RKO (cell line): ENCODE data around the gene EBLN2.
A peak's percentile ranks its signal among the peaks of the same experiment; 100 is the strongest.
"Not testable (repeated sequence)": the region's sequence is repeated elsewhere in the genome, so short reads cannot be mapped to it uniquely, and the experiment has no call there.

ENCODE experiments used
- DNase-seq: peaks from one replicate; pipeline ENCODE4 v3.0.0-alpha.2; 2016; ENCODE audit warnings: low spot score

Gene EBLN2

DNA sequence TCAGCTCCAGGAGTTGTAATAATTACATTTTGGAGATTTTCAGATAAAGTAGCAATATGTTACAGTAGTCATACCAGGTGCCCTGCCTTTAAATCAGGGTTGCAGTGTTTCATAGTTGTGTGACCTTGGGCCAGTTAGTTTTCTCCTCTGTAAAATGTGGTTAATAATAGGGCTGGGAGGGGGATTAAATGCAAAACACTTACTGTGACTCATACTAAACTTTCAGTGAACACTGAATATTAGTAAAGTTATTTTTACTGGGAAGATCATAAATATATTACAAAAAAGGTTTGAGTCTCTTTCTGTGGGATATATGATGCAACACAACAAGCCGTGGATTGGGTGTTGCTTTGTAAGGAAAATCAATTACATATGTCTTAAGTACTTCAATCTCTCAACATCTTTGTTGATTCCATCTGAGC, 1.1 kb upstream of the EBLN2 start:
- no peak for DNase-seq

DNA sequence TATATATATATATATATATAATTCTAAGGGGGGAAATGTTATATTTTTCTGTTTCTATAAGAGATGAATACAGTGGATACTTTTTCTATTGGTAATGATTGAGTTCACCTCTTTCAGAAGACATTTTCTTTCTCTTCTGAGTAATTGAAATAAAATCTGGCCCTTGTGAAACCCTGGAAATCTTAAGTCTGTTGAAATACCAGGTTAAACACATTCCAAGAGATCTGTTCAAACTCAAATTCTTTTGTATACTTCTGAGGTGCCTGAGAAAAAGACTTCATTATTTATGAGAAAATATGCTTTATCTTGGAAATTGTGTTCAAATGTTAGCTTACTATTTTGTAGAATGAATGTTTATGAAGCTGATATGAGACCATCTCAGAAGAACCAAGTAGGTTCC, 4.8 kb downstream of the EBLN2 start:
- not testable (repeated sequence) for DNase-seq

DNA sequence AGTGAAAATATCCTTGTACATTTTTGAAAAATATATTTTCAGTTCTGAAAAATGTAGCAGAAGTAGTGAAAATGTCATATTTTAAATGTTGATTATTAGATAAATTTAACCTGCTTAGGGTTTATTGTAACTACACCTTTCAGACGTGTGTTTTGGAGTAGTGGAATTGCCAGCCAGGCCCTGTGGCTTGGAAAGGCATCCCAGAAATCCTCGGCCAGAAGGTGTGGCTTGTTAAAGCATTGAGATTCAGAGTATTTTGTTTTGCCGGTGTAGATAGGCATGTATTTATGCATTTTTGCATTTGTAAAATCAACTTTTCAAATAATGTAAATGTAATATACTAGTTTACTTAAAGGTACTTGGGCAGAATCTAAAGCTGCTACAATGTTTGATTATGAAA, 7.0 kb downstream of the EBLN2 start:
- no peak for DNase-seq

DNA sequence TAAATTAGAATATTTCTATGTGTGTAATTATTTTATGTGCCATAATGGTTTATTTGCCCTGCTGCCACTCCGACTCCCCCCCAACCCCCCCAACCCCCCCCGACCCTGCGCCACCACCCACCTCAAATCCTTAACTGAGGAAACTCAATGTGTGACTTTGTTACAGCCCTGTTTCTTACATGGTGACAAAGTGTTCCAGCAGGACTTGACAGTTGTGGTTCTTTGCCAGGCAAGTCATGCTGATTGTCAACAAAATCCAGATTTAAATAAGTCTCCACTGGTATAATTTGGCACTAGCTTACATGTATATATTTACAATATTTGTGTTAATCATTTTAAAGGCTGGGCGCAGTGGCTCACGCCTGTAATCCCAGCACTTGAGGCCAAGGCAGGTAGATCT, 7.7 kb downstream of the EBLN2 start:
- DNase-seq = no peak

DNA sequence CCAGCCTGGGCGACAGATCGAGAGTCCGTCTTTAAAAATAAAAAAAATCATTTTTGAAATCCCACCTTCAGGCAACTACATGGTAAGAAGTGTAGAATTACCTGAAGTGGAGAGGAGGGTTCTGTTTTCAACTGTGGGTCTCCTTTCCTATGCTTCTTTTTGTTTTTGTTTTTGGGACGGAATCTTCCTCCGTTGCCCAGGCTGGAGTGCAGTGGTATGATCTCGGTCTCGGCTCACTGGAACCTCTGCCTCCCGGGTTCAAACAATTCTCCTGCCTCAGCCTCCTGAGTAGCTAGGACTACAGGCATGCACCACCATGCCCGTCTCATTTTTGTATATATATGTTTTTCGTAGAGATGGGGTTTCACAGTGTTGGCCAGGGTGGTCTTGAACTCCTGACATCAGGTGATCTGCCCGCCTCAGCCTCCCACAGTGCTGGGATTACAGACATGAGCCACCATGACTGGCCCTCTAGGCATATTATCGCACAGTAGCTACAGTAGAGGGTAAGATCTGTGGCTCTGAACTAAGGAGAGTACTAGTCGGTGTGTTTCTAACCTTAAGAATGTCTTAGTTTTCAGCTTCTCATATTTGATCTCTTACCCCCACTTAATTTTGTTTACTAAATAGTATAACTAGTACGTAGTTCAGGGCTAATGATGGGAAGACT, 8.5 kb downstream of the EBLN2 start:
- no peak for DNase-seq

DNA sequence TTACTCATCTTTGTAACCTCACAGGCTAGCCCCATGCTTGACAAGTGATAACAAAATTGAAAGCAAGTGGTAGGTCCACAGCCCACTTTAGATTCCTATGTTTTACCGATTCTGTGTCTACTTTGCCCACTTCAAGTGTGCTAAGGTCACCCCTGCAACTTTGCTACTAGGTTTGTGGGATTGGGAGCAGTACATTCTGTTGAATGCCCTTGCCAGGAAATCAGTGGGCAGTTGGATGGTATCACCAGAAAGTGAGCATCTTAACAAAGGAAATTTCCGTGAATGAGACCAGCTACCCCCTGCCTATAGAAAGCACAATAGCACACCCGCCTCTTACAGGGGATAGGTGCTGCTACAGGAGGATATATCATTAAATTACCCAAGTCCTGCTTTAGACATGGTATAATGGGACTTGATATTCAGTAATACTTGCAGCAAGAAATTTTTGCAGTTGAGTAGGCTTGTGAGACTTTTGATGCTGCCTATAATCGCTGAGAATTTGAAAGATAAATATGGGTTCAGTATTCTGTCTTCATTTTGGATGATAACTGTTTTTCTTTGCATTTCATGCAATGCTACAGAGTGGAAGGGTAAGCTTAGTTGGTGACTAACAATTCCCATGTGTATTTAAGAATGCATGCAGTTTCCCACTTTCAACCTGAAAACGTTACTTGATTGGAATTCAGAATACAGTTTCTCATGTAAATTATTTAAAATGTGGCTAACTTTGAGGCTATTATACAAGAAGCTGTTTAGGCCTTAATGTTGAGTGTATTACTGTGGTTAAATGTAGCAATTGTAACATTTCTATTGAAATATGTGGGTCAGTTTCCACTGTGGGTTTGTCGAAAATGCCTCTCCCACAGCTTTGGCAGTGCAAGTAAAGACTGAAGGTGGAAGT, 9.5 kb downstream of the EBLN2 start:
- DNase-seq = no peak

DNA sequence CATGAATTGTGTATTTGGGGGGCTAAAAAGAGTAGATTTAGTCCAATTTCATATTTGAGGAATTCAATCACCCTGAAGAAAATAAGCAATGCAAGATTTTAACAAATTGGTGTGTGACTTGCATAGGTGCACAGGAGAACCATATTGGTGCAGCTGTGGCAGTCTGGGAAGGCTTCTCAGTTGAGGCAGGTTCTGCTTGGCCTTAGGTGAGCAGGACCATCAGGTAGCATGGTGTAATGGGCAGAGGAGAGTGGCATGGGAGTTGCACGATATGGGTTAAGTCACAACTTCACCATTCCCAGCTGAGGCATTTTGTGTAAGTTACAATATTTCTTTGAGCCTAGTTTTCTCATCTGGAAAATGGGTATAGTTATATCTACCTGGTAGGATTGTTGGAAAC, 10.5 kb downstream of the EBLN2 start:
- DNase-seq = no peak

DNA sequence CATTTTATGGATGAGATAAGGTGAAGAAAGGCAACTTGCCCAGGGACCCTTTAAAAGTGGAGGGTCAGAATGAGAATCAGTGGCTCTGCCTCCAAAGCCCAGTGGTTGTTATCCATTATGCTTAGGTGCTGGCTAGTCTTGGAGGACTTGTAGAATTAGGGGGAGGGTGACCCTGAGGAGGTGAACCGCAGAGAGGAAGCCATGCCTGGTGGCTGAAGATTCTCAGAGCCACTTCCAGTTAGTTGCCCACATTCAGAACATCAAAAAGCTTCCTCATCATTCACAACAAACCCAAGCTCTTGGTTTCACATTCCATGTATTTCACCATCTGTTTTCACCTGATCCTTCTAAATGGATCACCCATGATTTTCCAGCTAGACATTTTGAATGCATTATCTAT, 11.2 kb downstream of the EBLN2 start:
- DNase-seq = no peak

DNA sequence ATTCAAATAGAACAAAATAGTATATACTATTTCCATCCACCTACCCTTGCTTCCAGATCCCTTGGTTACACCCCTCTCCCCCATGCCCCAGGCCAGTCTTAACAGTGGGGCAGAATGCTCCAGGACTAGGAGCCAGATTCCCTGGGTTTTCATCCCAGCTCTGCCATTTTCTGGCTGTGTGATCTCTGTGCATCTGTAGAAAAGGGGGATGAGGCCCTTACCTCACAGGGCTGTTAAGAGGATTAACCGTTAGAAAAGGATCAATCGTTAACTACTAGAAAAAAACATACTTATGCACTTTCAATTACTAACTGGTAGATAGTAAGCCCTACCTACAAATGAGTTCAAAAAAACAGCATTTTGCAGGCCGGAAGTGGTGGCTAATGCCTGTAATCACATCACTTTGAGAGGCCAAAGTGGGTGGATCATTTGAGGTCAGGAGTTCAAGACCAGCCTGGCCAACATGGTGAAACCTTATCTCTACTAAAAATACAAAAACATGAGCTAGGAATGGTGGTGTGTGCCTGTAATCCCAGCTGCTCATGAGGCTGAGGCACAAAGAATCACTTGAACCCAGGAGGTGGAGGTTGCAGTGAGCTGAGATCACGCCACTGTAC, 11.7 kb downstream of the EBLN2 start:
- no peak for DNase-seq

DNA sequence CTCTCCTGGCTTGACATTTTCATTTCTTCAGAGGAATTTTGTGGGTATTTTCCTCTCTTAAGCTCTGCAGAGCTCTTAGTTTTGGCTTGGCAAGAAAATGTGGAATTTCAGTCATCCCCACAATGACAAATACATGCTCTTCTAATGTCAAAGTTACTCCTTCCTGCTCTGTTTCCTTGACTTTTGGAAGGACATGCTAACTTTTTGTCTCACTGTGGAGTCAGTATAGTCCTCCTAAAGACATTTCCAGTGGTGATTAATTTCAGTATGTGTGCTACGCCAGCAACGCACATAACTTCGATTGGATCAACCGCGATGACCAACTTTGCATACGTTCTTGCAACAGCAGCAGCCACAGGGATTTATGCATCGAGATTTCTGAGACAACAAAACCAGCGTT, 13.3 kb downstream of the EBLN2 start:
- DNase-seq = no peak

DNA sequence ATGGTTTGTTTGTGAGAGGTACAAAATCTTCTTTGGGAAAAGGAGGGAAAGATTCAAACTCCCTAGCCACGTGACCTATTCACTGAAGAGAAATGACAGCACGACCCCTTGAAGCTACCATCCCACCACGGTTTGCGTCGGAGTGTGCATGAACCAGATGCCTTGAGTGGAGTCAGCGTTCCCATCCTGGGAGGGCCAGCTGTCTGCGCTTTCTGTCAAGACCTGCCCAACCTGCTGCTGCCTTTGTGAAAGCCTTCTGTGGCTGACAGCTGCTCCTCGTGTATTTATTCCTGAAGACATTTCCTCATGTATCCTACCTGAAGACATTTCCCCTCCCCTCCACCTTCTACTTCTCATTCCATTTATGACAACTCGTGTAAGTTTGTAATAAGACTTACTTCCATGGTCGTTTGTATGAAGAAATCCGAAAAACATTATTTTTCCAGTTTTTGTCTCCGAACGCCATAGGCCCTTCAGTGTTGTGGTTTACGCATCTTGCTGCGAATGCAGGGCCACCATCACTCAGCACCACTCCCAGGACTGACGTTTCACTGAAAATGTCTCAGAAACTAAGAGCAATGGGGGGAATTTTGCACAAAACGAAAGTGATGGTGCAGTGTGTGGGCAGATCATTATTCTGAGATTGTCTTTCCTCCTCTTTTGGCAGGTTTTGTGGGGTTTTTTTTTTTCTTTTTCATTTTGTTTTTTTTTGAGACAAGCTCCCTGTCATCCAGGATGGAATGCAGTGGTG, 18.9 kb downstream of the EBLN2 start:
- no peak for DNase-seq

DNA sequence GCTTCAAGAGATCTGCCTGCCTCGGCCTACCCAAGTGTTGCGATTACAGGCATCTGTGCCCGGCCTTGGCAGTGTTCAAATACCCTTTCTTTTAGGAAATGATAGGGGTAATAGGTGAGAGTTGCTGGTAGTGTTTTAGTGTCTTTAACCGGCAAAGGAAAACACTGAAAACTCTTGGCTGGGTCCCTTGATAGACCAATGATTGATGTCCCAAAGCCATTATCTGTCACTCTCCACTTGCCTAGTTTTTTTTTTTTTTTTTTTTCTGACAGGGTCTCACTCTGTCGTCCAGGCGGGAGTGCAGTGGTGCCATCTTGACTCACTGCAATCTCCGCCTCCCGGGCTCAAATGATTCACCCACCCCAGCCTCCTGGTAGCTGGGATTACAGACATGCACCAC, 19.7 kb downstream of the EBLN2 start:
- no peak for DNase-seq

DNA sequence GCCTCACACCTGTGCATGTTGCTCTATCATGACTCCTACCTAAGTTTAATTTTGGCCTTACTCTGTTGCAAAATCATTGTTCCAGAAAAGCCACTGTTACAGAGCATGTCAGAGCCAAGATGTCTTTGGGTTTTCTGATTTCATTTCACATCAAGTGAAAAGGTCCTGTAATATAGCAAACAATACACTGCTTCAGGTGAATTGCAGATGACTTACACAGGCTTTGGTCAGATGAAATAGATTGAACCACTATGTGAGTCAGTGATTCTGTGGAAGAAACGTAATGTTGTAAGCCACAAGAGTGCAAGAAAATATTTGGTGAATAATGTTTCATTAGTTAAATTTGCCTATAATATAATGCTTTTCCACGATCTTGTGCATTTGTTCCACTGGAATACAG, 22.7 kb downstream of the EBLN2 start:
- no peak for DNase-seq

DNA sequence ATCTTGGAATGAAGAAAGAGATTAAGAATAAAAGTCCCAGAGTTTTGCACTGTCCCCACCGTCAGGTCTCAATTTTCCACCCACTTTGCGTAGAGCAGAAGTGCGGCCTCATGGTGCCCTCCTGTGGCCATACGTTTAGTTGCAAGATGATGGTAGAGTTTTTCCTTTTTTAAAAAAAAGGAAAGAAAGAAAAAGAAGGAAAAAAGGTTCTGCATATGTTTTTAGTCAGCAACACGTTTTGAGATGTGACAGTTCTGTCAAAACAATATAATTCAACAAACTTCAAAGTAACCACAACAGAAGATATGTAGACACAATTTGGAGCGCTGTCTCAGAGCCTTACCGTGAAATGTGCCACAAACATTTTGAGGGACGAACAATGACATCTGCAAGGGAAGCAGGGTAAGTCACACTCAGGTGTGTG, 24.6 kb downstream of the EBLN2 start:
- DNase-seq = peak; percentile 59

DNA sequence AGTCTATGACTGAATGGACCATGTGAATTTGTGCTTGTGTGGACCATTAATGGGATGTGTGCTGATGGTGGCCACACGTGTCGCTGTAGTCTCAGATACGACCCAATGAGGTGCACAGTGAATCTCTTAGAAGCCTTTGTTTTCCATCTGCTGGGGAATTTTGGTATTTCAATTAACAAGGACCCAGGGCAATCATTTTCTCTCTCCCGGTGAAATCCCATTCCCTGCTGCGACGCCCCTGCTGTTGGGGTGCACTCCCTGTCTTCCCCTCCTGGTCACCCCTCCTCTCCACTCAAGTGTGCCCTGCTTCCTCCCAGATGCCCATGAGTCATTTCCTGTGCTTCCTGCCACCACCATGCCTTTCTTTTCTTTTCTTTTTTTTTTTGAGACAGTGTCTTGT, 32.7 kb downstream of the EBLN2 start:
- DNase-seq = peak; percentile 46

DNA sequence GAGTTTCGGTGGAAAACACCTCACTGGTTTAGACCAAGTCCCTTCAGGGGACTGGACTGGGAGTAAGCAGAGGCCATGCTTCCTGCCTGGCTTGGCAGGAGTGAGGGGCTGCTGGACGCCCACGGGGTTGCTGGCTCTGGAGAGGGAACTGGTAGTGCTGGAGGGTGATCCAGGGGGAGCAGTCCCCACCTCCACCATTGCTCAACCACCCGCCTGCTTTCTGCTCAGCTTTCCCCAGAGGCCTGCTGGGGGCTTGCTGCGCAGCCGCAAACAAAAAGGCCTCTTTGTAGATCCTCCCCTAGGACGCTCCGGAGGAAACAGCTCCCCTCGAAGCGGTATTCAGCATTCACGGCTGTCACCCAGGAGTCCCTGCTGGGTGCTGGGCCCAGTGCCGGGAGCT, 33.5 kb downstream of the EBLN2 start:
- DNase-seq = no peak

DNA sequence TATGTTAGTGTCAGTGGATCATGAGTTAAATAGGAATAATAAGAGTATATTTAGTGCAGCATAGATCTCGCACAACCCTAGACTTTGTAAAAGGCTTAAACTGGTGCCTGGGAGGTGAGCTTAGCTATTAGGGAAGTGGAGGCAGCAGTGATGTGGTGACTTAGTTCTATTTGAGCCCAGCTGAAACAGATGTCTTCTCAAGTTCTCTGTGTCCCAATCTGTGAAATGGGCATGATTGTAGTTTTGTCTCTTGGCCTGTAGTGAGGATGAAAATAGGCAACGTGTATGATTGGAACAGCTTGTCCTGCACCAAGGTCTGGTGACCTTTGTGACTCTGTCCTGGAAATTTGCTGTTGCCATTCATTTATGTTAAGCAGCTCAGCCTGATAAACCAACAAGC, 34.7 kb downstream of the EBLN2 start:
- DNase-seq = no peak

DNA sequence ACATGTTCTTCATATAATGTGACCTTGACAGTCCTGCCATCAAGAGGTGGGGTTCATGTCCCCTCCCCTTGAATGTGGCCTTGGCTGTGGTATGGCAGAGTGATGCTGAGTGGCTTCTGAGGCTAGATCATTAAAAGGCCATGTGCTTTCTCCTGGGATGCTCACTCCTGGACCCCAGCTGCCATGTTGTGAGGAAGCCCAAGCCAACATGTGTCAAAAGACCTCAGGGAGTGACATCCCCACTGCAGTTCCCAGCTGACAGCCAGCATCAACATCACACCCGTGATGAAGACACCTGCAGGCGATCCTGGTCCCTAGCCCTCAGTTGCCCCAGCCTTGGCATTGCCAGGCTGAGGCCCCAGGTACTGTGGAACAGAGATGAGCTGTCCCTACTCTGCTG, 36.6 kb downstream of the EBLN2 start:
- no peak for DNase-seq

DNA sequence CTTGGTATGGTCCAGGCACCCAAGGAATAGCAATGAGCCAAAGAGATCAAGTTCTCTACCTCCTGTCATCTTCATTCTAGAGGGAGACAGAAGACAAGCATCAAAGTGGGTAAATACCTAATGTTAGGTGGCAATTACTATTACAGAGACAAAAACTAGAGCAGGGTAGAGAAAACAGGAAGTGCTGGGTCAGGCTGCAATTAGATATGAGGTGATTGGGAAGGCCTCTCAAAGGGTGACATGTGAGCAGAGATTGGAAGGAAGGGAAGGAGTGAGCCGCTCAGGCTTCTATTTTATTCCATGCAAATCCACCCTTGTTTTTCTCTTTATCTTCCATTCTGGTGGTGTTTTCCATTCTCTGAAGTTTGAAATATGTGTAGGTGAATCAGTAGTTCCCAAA, 37.4 kb downstream of the EBLN2 start:
- DNase-seq = no peak

DNA sequence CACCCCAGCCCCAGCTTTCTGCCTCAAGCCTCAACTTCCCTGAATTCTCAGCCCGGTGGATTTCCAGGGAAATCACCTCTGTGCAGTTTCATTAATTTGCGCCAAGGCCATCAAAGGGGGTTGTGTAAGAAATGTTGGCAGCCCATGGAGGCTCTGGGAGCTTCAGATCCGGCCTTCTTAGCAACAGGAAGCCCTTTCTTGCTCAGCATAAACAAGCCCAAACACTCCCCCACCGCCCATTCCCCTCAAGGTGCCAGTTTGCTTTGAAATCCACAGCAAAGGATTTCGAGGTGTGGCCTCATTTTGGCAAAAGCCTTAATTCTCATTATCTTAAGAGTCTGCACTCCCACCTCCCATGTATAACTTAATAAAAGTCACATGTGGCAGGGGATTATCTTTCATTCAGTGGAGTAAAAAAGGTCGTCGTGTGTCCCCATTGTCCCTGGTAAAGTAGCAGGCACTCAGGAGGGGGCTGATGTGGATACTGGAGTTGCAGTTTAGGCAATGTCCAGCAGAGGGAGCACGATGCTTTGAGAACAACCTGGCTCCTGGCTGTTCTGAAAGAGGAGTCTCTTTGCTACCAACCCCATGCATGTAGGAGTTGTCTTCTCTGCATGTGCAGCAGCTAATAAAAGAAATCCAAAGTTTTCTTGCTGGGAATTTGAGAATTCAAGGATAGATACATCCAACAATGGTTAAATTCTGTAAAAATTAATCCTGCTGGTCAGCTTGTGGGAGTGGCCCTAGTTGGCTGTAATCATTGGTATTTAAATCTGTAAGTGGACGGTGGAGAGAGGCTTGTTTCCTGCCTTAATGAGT, 39.5 kb downstream of the EBLN2 start:
- peak; percentile 60 for DNase-seq

DNA sequence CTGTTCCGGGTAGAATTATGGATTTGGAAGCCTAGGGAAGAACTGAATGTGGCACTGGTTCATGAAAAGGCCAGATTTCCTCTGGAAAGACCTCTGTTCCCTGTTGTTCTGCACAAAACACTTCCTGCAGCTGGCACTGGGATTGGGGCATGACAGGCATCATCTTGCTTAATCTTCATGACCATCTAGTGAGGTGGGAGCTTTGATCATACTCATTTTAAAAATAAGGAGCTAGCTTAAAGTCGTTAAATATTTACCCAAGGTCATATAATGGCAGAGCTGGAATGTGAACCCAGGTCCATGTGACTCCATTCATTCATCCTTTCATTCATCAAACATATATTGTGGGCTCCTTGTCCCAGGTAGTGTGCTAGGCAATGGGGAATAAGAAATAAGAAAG, 40.4 kb downstream of the EBLN2 start:
- DNase-seq = no peak

DNA sequence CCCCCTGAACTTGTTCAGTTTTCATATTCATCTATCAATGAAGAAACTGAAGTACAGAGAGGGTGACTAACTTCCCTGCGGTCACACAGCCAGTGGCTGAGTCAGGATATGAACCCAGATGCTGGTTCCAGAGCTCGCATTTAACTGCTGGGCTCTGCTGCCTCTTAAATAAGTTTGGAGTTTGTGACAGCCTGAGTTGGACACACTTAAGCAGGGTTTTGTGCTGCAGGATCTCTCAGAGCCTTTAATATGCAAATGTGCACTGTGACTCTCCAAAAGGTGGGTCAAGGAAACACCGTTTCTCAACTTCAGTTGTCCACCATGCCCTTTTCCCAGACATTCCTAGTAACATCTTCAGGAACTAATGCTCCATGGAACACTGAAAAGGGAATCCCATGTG, 45.8 kb downstream of the EBLN2 start:
- DNase-seq = no peak
